ENCODE results near the gene DRC3.

DRC3 gene

DNA sequence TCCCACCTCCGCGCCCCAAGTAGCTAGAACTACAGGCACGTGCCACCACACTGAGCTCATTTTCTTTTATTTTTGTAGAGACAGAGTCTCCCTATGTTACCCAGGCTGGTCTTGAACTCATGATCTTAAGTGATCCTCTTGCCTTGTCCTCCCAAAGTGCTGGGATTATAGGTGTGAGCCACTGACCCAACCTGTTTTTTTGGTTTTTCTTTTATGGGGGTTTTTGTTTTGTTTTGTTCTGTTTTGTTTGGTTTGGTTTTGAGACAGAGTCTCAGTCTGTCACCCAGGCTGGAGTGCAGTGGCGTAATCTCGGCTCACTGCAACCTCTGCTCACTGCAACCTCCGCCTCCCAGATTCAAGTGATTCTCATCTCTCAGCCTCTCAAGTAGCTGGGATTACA, 82.9 kb downstream of the DRC3 start:
- no peak overlapping the region for H3K27ac Mint-ChIP-seq
- H3K36me3 Mint-ChIP-seq = peaks cover 69% of the 10 kb centered on the region
- H3K4me3 Mint-ChIP-seq = no peak overlapping the region

DNA sequence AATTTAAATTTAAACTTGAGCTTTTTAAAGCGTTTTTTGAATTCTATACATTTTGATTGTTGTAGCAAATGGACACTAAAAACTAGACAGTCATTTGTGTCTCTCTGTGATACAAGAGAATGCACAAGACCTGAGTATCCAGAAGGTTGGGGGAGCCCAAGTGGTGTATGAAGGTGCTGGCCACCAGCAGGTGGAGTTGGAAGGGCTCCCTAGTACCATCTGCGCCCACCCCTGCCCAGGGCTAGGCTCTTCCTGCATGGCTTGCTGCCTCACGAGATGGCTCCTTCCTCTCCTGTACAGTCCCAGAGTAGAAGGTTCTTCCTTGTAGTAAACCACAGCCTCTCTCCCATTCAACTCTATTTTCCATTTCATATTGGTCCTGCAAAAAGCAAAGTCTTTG, 83.6 kb downstream of the DRC3 start:
- no peaks in the 10 kb centered on the region for H3K4me1 Mint-ChIP-seq
- peaks cover 75% of the 10 kb centered on the region for H3K36me3 Mint-ChIP-seq
- H3K4me3 Mint-ChIP-seq = no peak overlapping the region
- ATAC-seq = no peak
- DNase-seq (ENCODE audit: low spot score in 2 of 2) = no peak
- no peak overlapping the region for H3K27ac Mint-ChIP-seq
- H3K9me3 Mint-ChIP-seq = no peaks in the 10 kb centered on the region

More for the DNA sequence above, 82.9 kb downstream of the DRC3 start:
- ATAC-seq (no peak), DNase-seq (ENCODE audit: low spot score in 2 of 2) (no peak)
- H3K4me1 Mint-ChIP-seq = no peaks in the 10 kb centered on the region
- H3K9me3 Mint-ChIP-seq = no peaks in the 10 kb centered on the region

DNA sequence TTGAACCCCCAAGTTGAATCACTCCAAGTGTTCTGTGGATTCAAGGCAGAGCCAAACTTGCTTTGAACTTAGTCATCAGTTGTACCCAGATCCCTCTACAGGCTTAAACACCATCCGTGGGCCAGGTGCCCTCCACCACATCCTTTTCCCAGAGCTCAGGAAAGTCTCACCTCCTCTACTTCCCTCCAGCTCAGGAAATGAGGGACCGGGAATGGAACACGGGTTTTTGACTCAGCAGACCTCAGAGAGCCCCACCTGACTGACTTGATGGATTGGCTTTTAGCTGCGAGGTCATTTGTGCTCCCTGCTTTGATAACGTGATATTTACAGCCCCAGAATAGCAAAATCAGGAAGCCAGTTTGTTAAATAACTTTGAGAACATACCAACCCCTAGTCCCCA, 86.6 kb downstream of the DRC3 start:
- DNase-seq (ENCODE audit: low spot score in 2 of 2) (no peak), ATAC-seq (no peak)
- H3K27ac Mint-ChIP-seq = no peak overlapping the region
- H3K36me3 Mint-ChIP-seq = peaks cover 93% of the 10 kb centered on the region
- H3K4me1 Mint-ChIP-seq = no peaks in the 10 kb centered on the region
- no peaks in the 10 kb centered on the region for H3K9me3 Mint-ChIP-seq
- H3K4me3 Mint-ChIP-seq = no peak overlapping the region

DNA sequence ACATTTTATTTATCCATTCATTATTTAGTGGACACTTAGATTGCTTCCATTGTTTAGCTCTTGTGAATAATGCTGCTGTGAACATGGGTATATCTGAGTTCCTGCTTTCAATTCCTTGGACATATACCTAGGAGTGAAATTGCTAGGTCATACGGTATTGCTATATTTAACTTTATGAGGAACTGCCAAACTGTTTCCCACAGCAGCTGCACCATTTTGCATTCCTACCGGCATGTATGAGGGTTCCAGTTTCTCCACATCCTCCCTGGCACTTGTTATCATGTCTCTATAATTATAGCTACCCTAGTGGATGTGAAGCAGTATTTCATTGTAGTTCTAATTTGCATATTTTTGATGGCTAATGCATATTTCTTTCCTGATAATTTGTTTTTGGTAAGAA, 91.4 kb downstream of the DRC3 start:
- no peaks in the 10 kb centered on the region for H3K4me1 Mint-ChIP-seq
- no peaks in the 10 kb centered on the region for H3K9me3 Mint-ChIP-seq
- H3K27ac Mint-ChIP-seq = no peak overlapping the region
- DNase-seq (ENCODE audit: low spot score in 2 of 2) (no peak), ATAC-seq (no peak)
- H3K36me3 Mint-ChIP-seq = peaks cover 61% of the 10 kb centered on the region
- H3K4me3 Mint-ChIP-seq = no peak overlapping the region

DNA sequence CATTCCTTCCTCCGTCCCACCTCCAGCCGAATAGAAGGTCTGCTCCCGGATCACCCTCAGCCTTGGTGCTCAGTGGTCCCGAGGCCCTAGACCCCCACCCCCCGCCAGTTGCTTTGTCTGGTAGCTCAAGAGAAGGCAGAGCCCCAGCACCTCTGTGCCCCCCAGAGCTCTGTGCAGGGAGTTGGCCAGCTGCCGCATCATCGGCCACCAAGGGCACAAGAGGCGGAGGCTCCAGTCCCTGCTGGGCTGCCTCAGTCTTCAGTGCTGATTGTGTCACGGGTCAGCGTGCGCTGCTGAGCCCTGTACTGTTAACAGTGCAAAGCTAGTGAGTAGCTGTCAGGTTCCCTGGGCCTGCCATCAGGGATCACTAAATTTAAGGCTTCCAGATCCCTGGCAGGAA, 92.9 kb downstream of the DRC3 start:
- Mint-ChIP-seq H3K36me3 (peaks cover 47% of the 10 kb centered on the region), H3K9me3 (no peaks in the 10 kb centered on the region), H3K4me3 (no peak overlapping the region), H3K4me1 (peaks cover under 1% of the 10 kb centered on the region), H3K27ac (no peak overlapping the region)
- ATAC-seq = no peak
- DNase-seq (ENCODE audit: low spot score in 2 of 2) = no peak

All from stimulated activated effector memory CD8-positive, alpha-beta T cell treated with anti-CD3 and anti-CD28 coated beads, Interleukin-12 subunit alpha, Interleukin-12 subunit beta, amount 100 ng/mL, for 72 hours (primary cell).